IMR-90 (cell line): ENCODE results near the gene IL36B. TPM values are rescaled to one million over a fixed set of nuclear protein-coding genes. Genes with fewer than 3 reads are reported as not detected.

Experiments used
- ATAC-seq: fragments of 200-7000 bp; cut with Tn5 transposase; 2 replicates; pipeline ENCODE4 v1.9.1; 2020; ENCODE audit warnings: low read depth, mild to moderate bottlenecking, moderate library complexity
- BruUV-seq: library from RNA; stranded (reverse); fragments of 400-500 nt; replicated peaks from 2 replicates; lab custom pipeline; 2021; lab: Mats Ljungman, UMichigan
- CTCF ChIA-PET: fragments of 300-600 bp; formaldehyde crosslinking; extraction: SDS; loops from one replicate; lab custom pipeline; 2021; ENCODE audit warnings: antibody characterized with exemption; lab: Yijun Ruan, JAX
- POLR2A ChIA-PET: fragments of 300-600 bp; sonication (Branson Sonifier 250); formaldehyde crosslinking; loops from one replicate; lab custom pipeline; 2022; ENCODE audit warnings: antibody characterized with exemption; ENCODE audit not compliant: unreplicated experiment; lab: Charles Lee
- DNase-seq: peaks from one replicate; pipeline ENCODE4 v3.0.0; 2013
- H2AFZ ChIP-seq: replicated peaks from 2 replicates; pipeline ENCODE3; 2013; ENCODE audit warnings: low read length, mild to moderate bottlenecking; ENCODE audit not compliant: poor library complexity
- H2AK5ac ChIP-seq: 2 replicates; pipeline ENCODE4 v1.6.1; 2013; ENCODE audit warnings: low read depth, low read length, inconsistent platforms
- H2AK9ac ChIP-seq: replicated peaks from 2 replicates; pipeline ENCODE3; 2013; ENCODE audit warnings: mild to moderate bottlenecking, low read depth, low read length, moderate library complexity; ENCODE audit not compliant: poor library complexity
- H2BK120ac ChIP-seq: 2 replicates; pipeline ENCODE4 v1.6.1; 2013; ENCODE audit warnings: low read depth, low read length, inconsistent platforms
- H2BK15ac ChIP-seq: 3 replicates; pipeline ENCODE4 v1.6.1; 2013; ENCODE audit warnings: low read depth, low read length, inconsistent platforms
- H2BK20ac ChIP-seq: 2 replicates; pipeline ENCODE4 v1.6.1; 2013; ENCODE audit warnings: low read depth, mild to moderate bottlenecking, inconsistent platforms, low read length, moderate library complexity
- H2BK5ac ChIP-seq: 2 replicates; pipeline ENCODE4 v1.6.1; 2013; ENCODE audit warnings: mild to moderate bottlenecking, low read depth, low read length, inconsistent platforms; ENCODE audit not compliant: poor library complexity, severe bottlenecking
- H3K14ac ChIP-seq: replicated peaks from 2 replicates; pipeline ENCODE4 v1.6.1; 2013; ENCODE audit warnings: low read depth, low read length, inconsistent platforms
- H3K18ac ChIP-seq: 2 replicates; pipeline ENCODE4 v1.6.1; 2013; ENCODE audit warnings: low read depth, low read length, control low read depth
- H3K23ac ChIP-seq: 2 replicates; pipeline ENCODE4 v1.6.1; 2013; ENCODE audit warnings: low read depth, low read length, inconsistent platforms
- H3K27ac ChIP-seq: 2 replicates; pipeline ENCODE4 v1.5.1; 2013; ENCODE audit warnings: mild to moderate bottlenecking, control low read depth, low read length; ENCODE audit not compliant: insufficient read depth
- H3K27me3 ChIP-seq: 2 replicates; pipeline ENCODE4 v1.6.1; 2013; ENCODE audit warnings: low read length; ENCODE audit not compliant: control insufficient read depth, insufficient read depth
- H3K36me3 ChIP-seq: 2 replicates; pipeline ENCODE4 v1.6.1; 2013; ENCODE audit warnings: low read length, mixed read lengths; ENCODE audit not compliant: control insufficient read depth, insufficient read depth
- H3K4ac ChIP-seq: 2 replicates; pipeline ENCODE4 v1.6.1; 2013; ENCODE audit warnings: low read depth, low read length, inconsistent platforms
- H3K4me1 ChIP-seq: 2 replicates; pipeline ENCODE4 v1.6.1; 2013; ENCODE audit warnings: low read length, mixed read lengths; ENCODE audit not compliant: control insufficient read depth, insufficient read depth
- H3K4me2 ChIP-seq: 2 replicates; pipeline ENCODE4 v1.6.1; 2013; ENCODE audit warnings: low read depth, mild to moderate bottlenecking, control low read depth, low read length, moderate library complexity
- H3K4me3 ChIP-seq: 2 replicates; pipeline ENCODE4 v1.5.1; 2013; ENCODE audit warnings: low read depth, mild to moderate bottlenecking, control low read depth, low read length, moderate library complexity; ENCODE audit not compliant: insufficient read depth
- H3K56ac ChIP-seq: 2 replicates; pipeline ENCODE4 v1.6.1; 2013; ENCODE audit warnings: low read length, inconsistent platforms; ENCODE audit not compliant: insufficient read depth; ENCODE audit errors: extremely low read depth
- H3K79me1 ChIP-seq, 2 experiments: 2 replicates each; pipeline ENCODE4 v1.6.1; 2013; ENCODE audit warnings: low read length in 2 of 2, inconsistent platforms in 1 of 2, low read depth in 1 of 2
- H3K9ac ChIP-seq: 2 replicates; pipeline ENCODE4 v1.6.1; 2013; ENCODE audit warnings: low read depth, low read length, control low read depth
- H3K9me1 ChIP-seq: 2 replicates; pipeline ENCODE4 v1.6.1; 2013; ENCODE audit warnings: low read length, inconsistent platforms; ENCODE audit not compliant: insufficient read depth
- H3K9me3 ChIP-seq: 2 replicates; pipeline ENCODE4 v1.6.1; 2013; ENCODE audit warnings: low read length; ENCODE audit not compliant: control insufficient read depth, insufficient read depth
- H4K20me1 ChIP-seq: 2 replicates; pipeline ENCODE4 v1.6.1; 2013; ENCODE audit warnings: low read length, inconsistent platforms; ENCODE audit not compliant: insufficient read depth
- H4K5ac ChIP-seq: 2 replicates; pipeline ENCODE4 v1.6.1; 2013; ENCODE audit warnings: mild to moderate bottlenecking, low read depth, low read length, control low read depth
- H4K8ac ChIP-seq, 2 experiments: 2 replicates each; pipeline ENCODE4 v1.6.1; 2013; ENCODE audit warnings: low read depth in 2 of 2, low read length in 2 of 2, control low read depth in 1 of 2, inconsistent platforms in 1 of 2
- H4K91ac ChIP-seq: 2 replicates; pipeline ENCODE4 v1.6.1; 2013; ENCODE audit warnings: low read depth, low read length, inconsistent platforms; ENCODE audit not compliant: insufficient read depth
- USF2 ChIP-seq: fragments of 150-350 bp; IDR thresholded peaks from 2 replicates; pipeline ENCODE4 v1.6.1; 2017; ENCODE audit warnings: mild to moderate bottlenecking, antibody characterized with exemption, low read length, low read depth
- WGBS, 2 experiments: methylation state at CpG; one replicate each; pipeline versions ENCODE4 v1.1.5 to v1.1.7; 2013; ENCODE audit warnings: missing lambda C conversion rate in 2 of 2; ENCODE audit not compliant: insufficient read length in 1 of 2; ENCODE audit errors: extremely low coverage in 2 of 2; 5-methylcytosine and 5-hydroxymethylcytosine counted together
- dilution Hi-C: fragments of 300-500 bp; cut with HindIII; formaldehyde crosslinking; loops from one replicate; pipeline ENCODE4 v1.14.3; 2018; ENCODE audit warnings: low sequenced_read_pairs; ENCODE audit not compliant: unreplicated experiment
- in situ Hi-C: fragments of 300-500 bp; cut with MboI; formaldehyde crosslinking; loops from 3 replicates; pipeline ENCODE4 v1.14.3; 2019; ENCODE audit warnings: low sequenced_read_pairs, inconsistent platforms, mixed read lengths
- intact Hi-C: fragments of 100-400 bp; cut with micrococcal nuclease; formaldehyde crosslinking; loops from 2 replicates; pipeline ENCODE4 v1.10.0; 2022
- polyA plus RNA-seq, 3 experiments: library from polyadenylated mRNA; depleted of rRNA; stranded (reverse); fragments of >200 nt; gene quantifications; 2 replicates each; pipeline ENCODE4 v1.2.3, GENCODE V29; 2012; ENCODE audit warnings: low replicate concordance in 1 of 3
- total RNA-seq: library from RNA; depleted of rRNA; stranded (reverse); fragments of >200 nt; gene quantifications from 2 replicates; pipeline ENCODE4 v1.2.3, GENCODE V29; 2012

The IL36B gene
- total and polyA plus RNA-seq, 2 of the 4 experiments (the other 2 are of a cell fraction) = not detected

DNA sequence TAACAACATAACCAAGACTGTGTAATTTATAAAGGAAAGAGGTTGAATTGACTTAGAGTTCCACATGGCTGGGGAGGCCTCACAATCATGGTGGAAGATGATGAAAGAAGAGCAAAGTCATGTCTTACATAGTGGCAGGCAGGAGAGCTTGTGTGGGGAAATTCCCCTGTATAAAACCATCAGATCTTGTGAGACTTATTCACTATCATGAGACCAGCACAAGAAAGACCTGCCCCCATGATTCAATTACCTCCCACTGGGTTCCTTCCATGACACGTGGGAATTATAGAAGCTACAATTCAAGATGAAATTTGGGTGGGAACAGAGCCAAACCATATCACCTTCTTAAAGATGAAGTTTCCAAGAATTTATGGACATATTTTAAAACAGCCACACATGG lies 3.9 kb upstream of the IL36B start:
- no TSS peak for BruUV-seq
- Histone ChIP-seq H3K18ac (no peak overlapping the region), H3K14ac (no peak overlapping the region), H3K36me3 (no peaks in the 10 kb centered on the region), H3K4me2 (no peak overlapping the region), H3K23ac (no peak overlapping the region), H3K9me1 (no peaks in the 10 kb centered on the region), H4K91ac (no peak overlapping the region), H3K4me1 (no peaks in the 10 kb centered on the region), H2AK5ac (no peak overlapping the region), H3K4ac (no peak overlapping the region), H4K5ac (no peak overlapping the region), H3K9ac (no peak overlapping the region), H4K8ac (no peak overlapping the region), H2BK5ac (no peak overlapping the region), H3K4me3 (no peak overlapping the region), H3K79me1 (no peaks in the 10 kb centered on the region), H2AK9ac (no peak overlapping the region), H2BK120ac (no peak overlapping the region), H3K56ac (no peak overlapping the region), H3K9me3 (no peaks in the 10 kb centered on the region; the same call in 1 of the 2 replicates), H3K27ac (no peak overlapping the region), H2BK15ac (no peak overlapping the region), H4K20me1 (no peaks in the 10 kb centered on the region), H2AFZ (no peak overlapping the region), H3K27me3 (peaks cover 3% of the 10 kb centered on the region), H2BK20ac (no peak overlapping the region)
- POLR2A ChIA-PET = no interaction called here
- in situ Hi-C loops = no loop called here
- DNase-seq (no peak), ATAC-seq (no peak)
- intact Hi-C loops = no loop called here
- CTCF ChIA-PET = no interaction called here
- dilution Hi-C loops = no loop called here
- no peak for TF ChIP-seq USF2
- no CpG with 5 or more reads among the region's 1 CpG for WGBS, 2 experiments
